MM.1S (cell line): ENCODE data around the gene WASHC3.

Experiments
- DNase-seq: peaks from one replicate; pipeline ENCODE4 v3.0.0-alpha.2; 2015
- H2AFZ ChIP-seq: fragments of 300-600 bp; sonication (generic); 2 replicates; pipeline ENCODE4 v1.6.0; 2016; ENCODE audit warnings: antibody characterized with exemption, low read length
- H3F3A ChIP-seq: fragments of 300-600 bp; sonication (generic); 2 replicates; pipeline ENCODE4 v1.6.1; 2016; ENCODE audit warnings: mild to moderate bottlenecking, antibody characterized with exemption, low read length, moderate library complexity, mixed read lengths; ENCODE audit not compliant: insufficient read depth
- H3K27ac ChIP-seq: fragments of 300-600 bp; sonication (generic); 2 replicates; pipeline ENCODE4 v1.5.1; 2016; ENCODE audit warnings: mild to moderate bottlenecking, low read length
- H3K27me3 ChIP-seq: fragments of 300-600 bp; sonication (generic); replicated peaks from 2 replicates; pipeline ENCODE4 v1.6.0; 2016; ENCODE audit warnings: low read length; ENCODE audit not compliant: insufficient read depth
- H3K36me3 ChIP-seq: fragments of 300-600 bp; sonication (generic); replicated peaks from 2 replicates; pipeline ENCODE4 v1.6.1; 2016; ENCODE audit warnings: mild to moderate bottlenecking, low read length, mixed read lengths; ENCODE audit not compliant: insufficient read depth
- H3K4me1 ChIP-seq: fragments of 300-600 bp; sonication (generic); 2 replicates; pipeline ENCODE4 v1.6.1; 2016; ENCODE audit warnings: low read length, mixed read lengths
- H3K4me2 ChIP-seq: fragments of 300-600 bp; sonication (generic); 2 replicates; pipeline ENCODE4 v1.6.0; 2016; ENCODE audit warnings: low read depth, low read length
- H3K4me3 ChIP-seq: fragments of 300-600 bp; sonication (generic); 2 replicates; pipeline ENCODE4 v1.5.1; 2016; ENCODE audit warnings: low read length, mixed read lengths
- H3K79me2 ChIP-seq: fragments of 300-600 bp; sonication (generic); 2 replicates; pipeline ENCODE4 v1.6.1; 2016; ENCODE audit warnings: mixed run types, low read length, mixed read lengths
- H3K9ac ChIP-seq: fragments of 300-600 bp; sonication (generic); 2 replicates; pipeline ENCODE4 v1.6.1; 2016; ENCODE audit warnings: low read length, mixed read lengths
- H3K9me2 ChIP-seq: fragments of 300-600 bp; sonication (generic); replicated peaks from 2 replicates; pipeline ENCODE4 v1.6.1; 2016; ENCODE audit warnings: mild to moderate bottlenecking, low read length, mixed read lengths; ENCODE audit not compliant: insufficient read depth
- H3K9me3 ChIP-seq: fragments of 300-600 bp; sonication (generic); replicated peaks from 2 replicates; pipeline ENCODE4 v1.6.1; 2016; ENCODE audit warnings: mild to moderate bottlenecking, low read length, mixed read lengths; ENCODE audit not compliant: insufficient read depth
- H4K20me1 ChIP-seq: fragments of 300-600 bp; sonication (generic); 2 replicates; pipeline ENCODE4 v1.6.1; 2016; ENCODE audit warnings: mild to moderate bottlenecking, low read length, moderate library complexity, mixed read lengths; ENCODE audit not compliant: insufficient read depth
- CTCF ChIP-seq: fragments of 300-600 bp; sonication (generic); IDR thresholded peaks from 2 replicates; pipeline ENCODE4 v1.5.1; 2016; ENCODE audit warnings: antibody characterized with exemption, low read length, mixed read lengths
- EZH2 ChIP-seq: fragments of 300-600 bp; sonication (generic); optimal IDR thresholded peaks from 2 replicates; pipeline ENCODE3; 2017; ENCODE audit warnings: low read depth, mild to moderate bottlenecking, antibody characterized with exemption, low read length, mixed read lengths
- EZH2phosphoT487 ChIP-seq: fragments of 300-600 bp; sonication (generic); IDR thresholded peaks from 2 replicates; pipeline ENCODE4 v1.6.1; 2018; ENCODE audit warnings: antibody characterized with exemption, low read length

WASHC3 gene

DNA sequence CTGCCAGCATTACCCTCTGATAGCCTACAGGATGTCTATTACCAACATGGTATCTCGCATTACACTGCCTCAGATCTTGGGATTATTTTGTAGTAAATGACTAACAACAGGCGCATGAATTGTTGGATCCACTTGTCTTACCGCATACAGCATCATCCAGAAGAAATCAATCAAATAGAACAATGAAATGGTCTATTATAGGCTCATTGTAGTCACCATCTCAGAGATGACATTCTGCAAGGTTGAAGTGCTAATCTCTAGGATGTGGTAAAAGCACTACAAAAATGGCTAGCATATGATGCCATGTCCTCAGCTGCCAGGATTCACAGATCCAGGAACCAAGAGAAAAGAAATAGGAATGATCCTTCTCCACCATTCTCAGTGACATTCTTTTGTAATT is 52.0 kb downstream of the WASHC3 start:
- no peaks in the 10 kb centered on the region for H3K27me3 ChIP-seq

DNA sequence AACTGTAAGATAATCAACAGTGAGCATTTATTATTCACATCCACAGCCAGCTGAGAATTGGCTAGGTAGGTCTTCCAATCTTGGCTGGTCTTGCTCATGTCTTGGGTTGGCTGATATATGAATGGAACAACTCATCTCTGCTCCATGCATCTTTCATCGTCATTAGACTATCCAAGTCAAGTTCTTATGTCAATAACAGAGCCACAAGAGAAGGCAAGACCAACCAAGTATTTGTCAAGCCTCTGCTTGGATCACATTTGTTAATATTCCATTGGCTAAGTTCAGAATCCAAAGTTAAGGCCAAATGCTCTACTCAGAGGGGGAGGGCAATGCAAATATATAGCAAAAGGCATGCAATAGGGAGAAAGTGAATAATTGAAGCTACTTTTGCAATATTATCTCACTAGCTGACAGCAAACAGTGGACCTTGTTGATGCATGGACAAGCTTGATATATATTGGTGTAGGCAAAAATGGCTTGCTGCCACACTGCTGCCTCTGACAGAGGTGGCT is 53.1 kb downstream of the WASHC3 start:
- no peak for DNase-seq
- no peak overlapping the region for H3K4me3 ChIP-seq
- no peaks in the 10 kb centered on the region for H3K4me1 ChIP-seq
- no peaks in the 10 kb centered on the region for H3K79me2 ChIP-seq
- no peak overlapping the region for H3K9ac ChIP-seq
- H3K9me2 ChIP-seq: no peaks in the 10 kb centered on the region
- H3K4me2 ChIP-seq: no peak overlapping the region
- H3F3A ChIP-seq: no peaks in the 10 kb centered on the region
- H3K9me3 ChIP-seq: no peaks in the 10 kb centered on the region
- no peak overlapping the region for H2AFZ ChIP-seq
- no peaks in the 10 kb centered on the region for H4K20me1 ChIP-seq
- no peaks in the 10 kb centered on the region for H3K36me3 ChIP-seq
- H3K27ac ChIP-seq: no peak overlapping the region
- H3K27me3 ChIP-seq: no peaks in the 10 kb centered on the region
- no peak for TF ChIP-seq EZH2phosphoT487
- TF ChIP-seq EZH2: no peak
- no peak for TF ChIP-seq CTCF

More for the DNA sequence above, 52.0 kb downstream of the WASHC3 start:
- no peaks in the 10 kb centered on the region for H3K9me2 ChIP-seq
- no peak for TF ChIP-seq EZH2
- TF ChIP-seq CTCF: no peak
- no peak for TF ChIP-seq EZH2phosphoT487
- no peaks in the 10 kb centered on the region for H3K36me3 ChIP-seq
- no peak overlapping the region for H3K27ac ChIP-seq
- no peaks in the 10 kb centered on the region for H3K4me1 ChIP-seq
- H3K9me3 ChIP-seq: no peaks in the 10 kb centered on the region
- no peaks in the 10 kb centered on the region for H3K79me2 ChIP-seq
- H4K20me1 ChIP-seq: no peaks in the 10 kb centered on the region
- H3K4me3 ChIP-seq: no peak overlapping the region
- DNase-seq: no peak
- no peak overlapping the region for H2AFZ ChIP-seq
- H3K4me2 ChIP-seq: no peak overlapping the region
- no peak overlapping the region for H3K9ac ChIP-seq
- H3F3A ChIP-seq: no peaks in the 10 kb centered on the region

GRCh38 chr12:102005256-102005655 is 56.5 kb downstream of the WASHC3 start:
- H3K27ac ChIP-seq: no peak overlapping the region
- no peak overlapping the region for H3K4me2 ChIP-seq
- H2AFZ ChIP-seq: no peak overlapping the region
- no peaks in the 10 kb centered on the region for H3K79me2 ChIP-seq
- H3K4me1 ChIP-seq: no peaks in the 10 kb centered on the region
- H3K4me3 ChIP-seq: no peak overlapping the region
- H3F3A ChIP-seq: no peaks in the 10 kb centered on the region
- no peaks in the 10 kb centered on the region for H4K20me1 ChIP-seq
- no peaks in the 10 kb centered on the region for H3K27me3 ChIP-seq
- H3K9me3 ChIP-seq: no peaks in the 10 kb centered on the region
- H3K9me2 ChIP-seq: no peaks in the 10 kb centered on the region
- H3K36me3 ChIP-seq: no peaks in the 10 kb centered on the region
- DNase-seq: no peak
- H3K9ac ChIP-seq: no peak overlapping the region
- TF ChIP-seq EZH2 (no peak), CTCF (no peak), EZH2phosphoT487 (no peak)
